Measurements from ENCODE around the gene KIAA0513.
"Not testable (repeated sequence)": the region's sequence is repeated elsewhere in the genome, so short reads cannot be mapped to it uniquely, and the experiment has no call there.

KIAA0513 gene

DNA sequence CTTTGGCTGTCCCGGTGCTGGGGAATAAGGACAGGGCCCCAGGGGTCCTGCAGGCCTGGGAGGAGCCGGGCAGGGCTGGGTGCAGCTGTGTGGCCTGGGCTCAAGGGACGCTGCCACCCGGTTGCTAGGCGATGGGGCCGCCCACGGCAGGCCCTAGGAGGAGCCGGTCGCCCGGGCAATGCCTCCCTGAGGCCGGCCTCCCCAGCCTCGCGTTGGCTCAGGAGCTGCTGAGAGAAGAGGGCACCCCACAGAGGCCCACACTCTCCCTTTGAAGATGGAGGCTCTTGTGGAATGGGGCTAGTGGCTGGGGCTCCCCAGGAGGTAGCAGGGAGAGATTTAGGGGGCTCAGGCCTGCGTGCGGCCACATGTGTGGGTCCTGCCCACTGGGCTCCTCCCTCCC, 84.8 kb downstream of the KIAA0513 start, which contains the start of gene CIBAR2:
CIBAR2 (minus strand) TSS at position 109 of the 400 bp plus-strand sequence. CDS start 120 bp downstream, outside the sequence.
- no peak within 1 kb of the TSS for H3K4me3 Mint-ChIP-seq

DNA sequence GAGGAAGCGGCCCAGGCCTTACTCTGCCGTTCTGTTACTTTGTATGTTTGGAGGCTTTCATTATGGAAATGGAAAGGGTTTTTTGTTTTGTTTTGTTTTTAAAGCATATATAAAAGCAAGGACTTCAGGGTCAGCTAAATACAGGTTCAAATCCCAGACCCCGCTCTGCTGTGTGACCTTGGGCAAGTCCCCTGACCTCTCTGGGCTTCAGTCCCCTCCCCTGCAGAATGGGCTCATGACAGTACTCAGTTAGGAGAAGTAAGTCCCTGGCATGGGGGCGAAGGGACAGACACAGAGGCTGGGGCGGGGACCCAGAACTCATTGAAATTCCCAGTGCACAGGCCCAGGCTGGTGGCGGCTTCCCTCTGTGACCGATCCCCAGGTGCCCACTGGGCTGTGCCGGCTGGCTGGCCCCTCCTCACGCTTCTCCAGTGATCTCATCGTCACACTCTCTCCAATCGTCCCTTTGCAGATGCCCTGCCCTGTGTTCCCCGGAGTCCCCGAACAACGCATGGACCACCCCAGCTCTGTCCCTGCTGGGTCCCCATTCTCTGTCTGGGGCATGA, 85.7 kb downstream of the KIAA0513 start:
- ATAC-seq (replicated peaks; ENCODE audit: extremely low read depth, poor library complexity, severe bottlenecking) = no peak
- Mint-ChIP-seq H3K4me3 (no peak overlapping the region), H3K36me3 (ENCODE audit: insufficient read depth) (no peaks in the 10 kb centered on the region), H3K27ac (ENCODE audit: low read depth) (peak overlapping the region; percentile 70), H3K4me1 (peaks cover 21% of the 10 kb centered on the region), H3K9me3 (no peaks in the 10 kb centered on the region), H3K27me3 (no peaks in the 10 kb centered on the region)
- DNase-seq (ENCODE audit: low spot score in 2 of 2) = no peak

More for the DNA sequence above, 84.8 kb downstream of the KIAA0513 start, which contains the start of gene CIBAR2:
- no peaks in the 10 kb centered on the region for H3K27me3 Mint-ChIP-seq
- peaks cover 25% of the 10 kb centered on the region for H3K4me1 Mint-ChIP-seq
- no peaks in the 10 kb centered on the region for H3K9me3 Mint-ChIP-seq
- H3K36me3 Mint-ChIP-seq (ENCODE audit: insufficient read depth) = no peaks in the 10 kb centered on the region
- ATAC-seq (replicated peaks; ENCODE audit: extremely low read depth, poor library complexity, severe bottlenecking) (no peak), DNase-seq (ENCODE audit: low spot score in 2 of 2) (no peak)
- H3K27ac Mint-ChIP-seq (ENCODE audit: low read depth) = peak within 1 kb of the TSS; percentile 60

GRCh38 chr16:85113913-85114312, 86.3 kb downstream of the KIAA0513 start:
- Mint-ChIP-seq H3K27ac (ENCODE audit: low read depth) (peak overlapping the region; percentile 70), H3K36me3 (ENCODE audit: insufficient read depth) (no peaks in the 10 kb centered on the region)
- no peak for ATAC-seq (replicated peaks; ENCODE audit: extremely low read depth, poor library complexity, severe bottlenecking)

DNA sequence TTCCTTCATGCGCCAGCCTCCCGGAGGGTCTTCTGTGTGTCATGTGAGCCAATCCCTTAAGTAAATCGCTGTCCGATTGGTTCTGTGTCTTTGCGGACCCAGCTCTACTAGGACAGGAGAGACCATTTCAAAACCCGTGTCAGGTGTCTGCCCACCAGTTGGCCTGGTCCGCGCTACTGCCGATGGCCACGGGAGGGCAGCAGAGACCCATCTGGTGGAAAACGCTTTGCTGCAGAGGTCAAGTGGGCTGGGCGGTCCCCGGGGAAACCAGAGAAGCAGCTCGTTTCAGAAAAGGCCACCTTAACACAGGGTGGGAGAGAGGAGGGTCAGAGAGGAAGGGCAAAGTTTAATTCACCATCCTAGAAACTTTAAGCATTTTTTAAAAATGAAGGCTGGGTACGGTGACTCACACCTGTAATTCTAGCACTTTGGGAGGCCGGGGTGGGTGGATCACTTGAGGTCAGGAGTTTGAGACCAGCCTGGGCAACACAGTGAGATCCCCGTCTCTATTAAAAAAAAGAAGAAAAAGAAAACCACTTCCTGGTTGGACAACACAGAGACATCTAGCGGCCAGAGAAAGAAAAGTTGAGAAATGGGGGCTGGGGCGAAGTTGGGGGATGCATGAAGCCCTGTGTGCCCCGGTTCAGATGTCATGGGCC, 87.4 kb downstream of the KIAA0513 start:
- Mint-ChIP-seq H3K4me1 (peaks cover 21% of the 10 kb centered on the region), H3K9me3 (no peaks in the 10 kb centered on the region), H3K36me3 (ENCODE audit: insufficient read depth) (no peaks in the 10 kb centered on the region), H3K4me3 (peak overlapping the region; percentile 60), H3K27ac (ENCODE audit: low read depth) (peak overlapping the region; percentile 63), H3K27me3 (no peaks in the 10 kb centered on the region)
- ATAC-seq (replicated peaks; ENCODE audit: extremely low read depth, poor library complexity, severe bottlenecking) (peak; percentile 82), DNase-seq (ENCODE audit: low spot score in 2 of 2) (peak; percentile 60 to 76)

More at GRCh38 chr16:85113913-85114312, 86.3 kb downstream of the KIAA0513 start:
- no peak overlapping the region for H3K4me3 Mint-ChIP-seq
- H3K9me3 Mint-ChIP-seq = no peaks in the 10 kb centered on the region
- no peak for DNase-seq (ENCODE audit: low spot score in 2 of 2)
- H3K4me1 Mint-ChIP-seq = peaks cover 21% of the 10 kb centered on the region
- no peaks in the 10 kb centered on the region for H3K27me3 Mint-ChIP-seq

GRCh38 chr16:85117418-85117817, 89.8 kb downstream of the KIAA0513 start:
- DNase-seq (ENCODE audit: low spot score in 2 of 2) = no peak
- Mint-ChIP-seq H3K36me3 (ENCODE audit: insufficient read depth) (no peaks in the 10 kb centered on the region), H3K4me1 (peaks cover 21% of the 10 kb centered on the region)

GRCh38 chr16:85120006-85120340, 92.4 kb downstream of the KIAA0513 start:
- Mint-ChIP-seq H3K27me3 (no peaks in the 10 kb centered on the region), H3K9me3 (no peaks in the 10 kb centered on the region), H3K4me3 (no peak overlapping the region), H3K4me1 (peaks cover 11% of the 10 kb centered on the region), H3K36me3 (ENCODE audit: insufficient read depth) (no peaks in the 10 kb centered on the region), H3K27ac (ENCODE audit: low read depth) (no peak overlapping the region)
- DNase-seq (ENCODE audit: low spot score in 2 of 2) (no peak), ATAC-seq (replicated peaks; ENCODE audit: extremely low read depth, poor library complexity, severe bottlenecking) (no peak)

More at GRCh38 chr16:85117418-85117817, 89.8 kb downstream of the KIAA0513 start:
- Mint-ChIP-seq H3K27ac (ENCODE audit: low read depth) (no peak overlapping the region), H3K9me3 (no peaks in the 10 kb centered on the region), H3K27me3 (no peaks in the 10 kb centered on the region), H3K4me3 (no peak overlapping the region)
- no peak for ATAC-seq (replicated peaks; ENCODE audit: extremely low read depth, poor library complexity, severe bottlenecking)

DNA sequence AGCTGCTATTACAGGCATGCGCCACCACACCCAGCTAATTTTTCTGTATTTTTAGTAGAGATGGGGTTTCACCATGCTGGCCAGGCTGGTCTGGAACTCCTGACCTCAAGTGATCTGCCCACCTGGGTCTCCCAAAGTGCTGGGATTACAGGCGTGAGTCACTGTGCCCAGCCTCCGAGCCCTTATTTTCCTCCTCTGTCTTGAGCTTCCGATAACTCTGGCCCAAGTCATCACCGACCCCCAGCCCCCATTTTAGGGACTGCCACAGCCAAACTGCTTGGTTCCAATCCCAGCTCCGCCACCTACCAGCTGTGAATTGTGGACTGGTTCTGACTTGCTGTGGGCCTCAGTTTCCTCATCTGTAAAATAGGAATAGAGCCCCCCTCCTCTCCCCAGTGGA, 95.8 kb downstream of the KIAA0513 start:
- H3K27me3 Mint-ChIP-seq; DNase-seq (ENCODE audit: low spot score in 2 of 2); H3K9me3 Mint-ChIP-seq; H3K4me3 Mint-ChIP-seq; H3K4me1 Mint-ChIP-seq; ATAC-seq (replicated peaks; ENCODE audit: extremely low read depth, poor library complexity, severe bottlenecking); H3K36me3 Mint-ChIP-seq (ENCODE audit: insufficient read depth): not testable (repeated sequence)
- H3K27ac Mint-ChIP-seq (ENCODE audit: low read depth) = peak overlapping the region; percentile 41

- Mint-ChIP-seq H3K4me3 (no peak overlapping the region), H3K4me1 (no peaks in the 10 kb centered on the region), H3K27ac (ENCODE audit: low read depth) (peak overlapping the region; percentile 41), H3K36me3 (ENCODE audit: insufficient read depth) (no peaks in the 10 kb centered on the region), H3K9me3 (no peaks in the 10 kb centered on the region), H3K27me3 (no peaks in the 10 kb centered on the region)
- no peak for DNase-seq (ENCODE audit: low spot score in 2 of 2)
- ATAC-seq (replicated peaks; ENCODE audit: extremely low read depth, poor library complexity, severe bottlenecking) = no peak
Observed at GRCh38 chr16:85123891-85124635, 96.5 kb downstream of the KIAA0513 start.

GRCh38 chr16:85124636-85125346, 97.2 kb downstream of the KIAA0513 start:
- H3K9me3 Mint-ChIP-seq = no peaks in the 10 kb centered on the region
- H3K4me3 Mint-ChIP-seq = no peak overlapping the region
- no peak overlapping the region for H3K27ac Mint-ChIP-seq (ENCODE audit: low read depth)
- ATAC-seq (replicated peaks; ENCODE audit: extremely low read depth, poor library complexity, severe bottlenecking) (no peak), DNase-seq (ENCODE audit: low spot score in 2 of 2) (no peak)
- no peaks in the 10 kb centered on the region for H3K4me1 Mint-ChIP-seq
- H3K36me3 Mint-ChIP-seq (ENCODE audit: insufficient read depth) = no peaks in the 10 kb centered on the region
- no peaks in the 10 kb centered on the region for H3K27me3 Mint-ChIP-seq

GRCh38 chr16:85125570-85126393, 98.2 kb downstream of the KIAA0513 start:
- Mint-ChIP-seq H3K36me3 (ENCODE audit: insufficient read depth) (no peaks in the 10 kb centered on the region), H3K9me3 (no peaks in the 10 kb centered on the region), H3K27ac (ENCODE audit: low read depth) (no peak overlapping the region), H3K4me3 (no peak overlapping the region), H3K4me1 (no peaks in the 10 kb centered on the region), H3K27me3 (no peaks in the 10 kb centered on the region)
- no peak for ATAC-seq (replicated peaks; ENCODE audit: extremely low read depth, poor library complexity, severe bottlenecking)
- no peak for DNase-seq (ENCODE audit: low spot score in 2 of 2)

- no peaks in the 10 kb centered on the region for H3K4me1 Mint-ChIP-seq
- H3K27me3 Mint-ChIP-seq = no peaks in the 10 kb centered on the region
- no peak overlapping the region for H3K27ac Mint-ChIP-seq (ENCODE audit: low read depth)
- no peak for ATAC-seq (replicated peaks; ENCODE audit: extremely low read depth, poor library complexity, severe bottlenecking)
- no peaks in the 10 kb centered on the region for H3K36me3 Mint-ChIP-seq (ENCODE audit: insufficient read depth)
- no peak overlapping the region for H3K4me3 Mint-ChIP-seq
- H3K9me3 Mint-ChIP-seq = no peaks in the 10 kb centered on the region
- no peak for DNase-seq (ENCODE audit: low spot score in 2 of 2)
Observed at GRCh38 chr16:85126394-85126704, 98.8 kb downstream of the KIAA0513 start.

All from central memory CD8-positive, alpha-beta T cell (primary cell).